ENCODE results near the gene TMEM98. TPM values are rescaled to one million over a fixed set of nuclear protein-coding genes. Genes with fewer than 3 reads are reported as not detected.
A peak's percentile ranks its signal among the peaks of the same experiment; 100 is the strongest.

TMEM98 gene
- total and polyA plus RNA-seq, 2 of the 4 experiments (the other 2 are of a cell fraction), result 173 to 195 TPM

DNA sequence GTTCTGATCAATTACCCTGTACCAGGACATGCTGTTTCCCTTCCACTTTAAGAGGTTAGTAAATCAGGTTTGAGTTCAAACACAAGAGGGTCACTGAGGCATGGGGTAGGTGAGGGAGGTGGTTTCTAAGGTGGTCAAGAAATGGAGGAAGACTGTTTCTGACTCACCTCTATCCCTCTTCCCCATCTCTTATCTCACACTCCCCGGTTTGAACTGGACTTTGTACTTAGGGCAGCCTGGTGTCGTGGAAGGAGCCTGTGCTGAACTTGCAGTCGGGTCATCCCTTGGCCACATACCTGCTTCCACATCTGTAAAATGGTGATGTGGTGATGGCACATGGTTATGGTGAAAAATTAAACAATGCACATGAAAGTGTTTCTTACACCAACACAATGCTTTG, 17.2 kb upstream of the TMEM98 start (continued):
- TF ChIP-seq RCOR1 (IDR thresholded peaks at IDR 0.05; ENCODE audit: insufficient replicate concordance, low read length) (no peak), SMC3 (IDR thresholded peaks at IDR 0.05; ENCODE audit: low read depth, low read length) (no peak)

DNA sequence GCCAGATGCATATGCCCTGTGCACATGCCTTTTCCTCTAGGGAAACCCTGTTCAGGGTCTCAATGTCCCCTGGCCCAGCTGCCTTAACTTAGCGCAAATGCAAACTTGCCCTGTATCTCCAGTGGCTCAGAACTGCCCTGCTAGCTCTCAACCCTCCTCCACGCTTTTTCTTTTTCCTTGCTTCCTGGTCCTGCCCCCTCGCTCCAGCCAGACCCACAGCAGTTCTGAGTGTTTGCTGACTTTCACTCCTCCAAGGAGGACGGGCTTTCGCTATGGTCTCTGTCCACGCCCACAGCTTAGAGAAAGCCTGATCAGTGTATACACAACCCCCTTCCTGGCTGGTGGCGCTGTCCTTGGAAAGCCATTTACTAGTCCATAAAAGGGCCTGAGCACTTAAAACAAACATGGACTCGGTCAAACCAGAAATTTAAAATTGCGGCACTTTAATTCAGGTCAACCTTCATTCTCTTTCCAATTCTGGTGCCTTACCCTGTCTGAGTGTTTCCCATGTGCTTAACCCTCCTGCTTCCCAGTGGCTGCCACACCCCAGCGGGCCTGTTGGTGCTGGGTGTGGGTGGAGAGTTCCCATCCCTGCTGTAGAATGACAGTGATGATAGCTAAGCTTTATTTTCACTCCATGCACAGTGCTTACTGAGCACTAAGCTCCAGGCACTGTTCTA, 15.6 kb upstream of the TMEM98 start:
- ChIA-PET CTCF (interaction anchor here (1.4 to 2.7 kb wide), 4 partner anchors 17 to 129 kb away, joined by 3 to 9 read pairs (median 6); partner anchors contain the start of gene MYO1D), POLR2A (ENCODE audit: unreplicated experiment) (no interaction called here)
- H3K4me1 ChIP-seq (ENCODE audit: control insufficient read depth, insufficient read depth, low read length), result peaks cover 2% of the 10 kb centered on the region; the same call in 1 of the 2 replicates
- no peak overlapping the region for H2AK9ac ChIP-seq (replicated peaks; ENCODE audit: low read depth, low read length, poor library complexity)
- no peak overlapping the region for H2BK20ac ChIP-seq (ENCODE audit: low read depth, low read length)
- no peaks in the 10 kb centered on the region for H3K79me1 ChIP-seq (ENCODE audit: low read depth in 1 of 2, low read length in 2 of 2)
- H3K4ac ChIP-seq (ENCODE audit: low read depth, low read length), result no peak overlapping the region; the same call in 1 of the 2 replicates
- peak overlapping the region; percentile 51 for H4K5ac ChIP-seq (ENCODE audit: low read depth, low read length)
- TF ChIP-seq, protein P1, sequence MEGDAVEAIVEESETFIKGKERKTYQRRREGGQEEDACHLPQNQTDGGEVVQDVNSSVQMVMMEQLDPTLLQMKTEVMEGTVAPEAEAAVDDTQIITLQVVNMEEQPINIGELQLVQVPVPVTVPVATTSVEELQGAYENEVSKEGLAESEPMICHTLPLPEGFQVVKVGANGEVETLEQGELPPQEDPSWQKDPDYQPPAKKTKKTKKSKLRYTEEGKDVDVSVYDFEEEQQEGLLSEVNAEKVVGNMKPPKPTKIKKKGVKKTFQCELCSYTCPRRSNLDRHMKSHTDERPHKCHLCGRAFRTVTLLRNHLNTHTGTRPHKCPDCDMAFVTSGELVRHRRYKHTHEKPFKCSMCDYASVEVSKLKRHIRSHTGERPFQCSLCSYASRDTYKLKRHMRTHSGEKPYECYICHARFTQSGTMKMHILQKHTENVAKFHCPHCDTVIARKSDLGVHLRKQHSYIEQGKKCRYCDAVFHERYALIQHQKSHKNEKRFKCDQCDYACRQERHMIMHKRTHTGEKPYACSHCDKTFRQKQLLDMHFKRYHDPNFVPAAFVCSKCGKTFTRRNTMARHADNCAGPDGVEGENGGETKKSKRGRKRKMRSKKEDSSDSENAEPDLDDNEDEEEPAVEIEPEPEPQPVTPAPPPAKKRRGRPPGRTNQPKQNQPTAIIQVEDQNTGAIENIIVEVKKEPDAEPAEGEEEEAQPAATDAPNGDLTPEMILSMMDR (conservative IDR thresholded peaks at IDR 0.05; ENCODE audit: low read depth, low read length), result peak; percentile 20; the same call in 1 of the 2 replicates
- TF ChIP-seq FOS (IDR thresholded peaks at IDR 0.05; ENCODE audit: low read depth, low read length) (no peak), POLR2A (IDR thresholded peaks at IDR 0.05; ENCODE audit: low read depth, low read length) (no peak), MXI1 (IDR thresholded peaks at IDR 0.05; ENCODE audit: borderline replicate concordance, low read depth, low read length) (0 out of 2 replicates have a peak, but pooled peaks have one; percentile 21), CEBPB (IDR thresholded peaks at IDR 0.05; ENCODE audit: low read depth, low read length) (no peak), RFX5 (IDR thresholded peaks at IDR 0.05; ENCODE audit: low read depth, low read length) (no peak)
- in situ Hi-C loops (cut with MboI; ENCODE audit: low sequenced_read_pairs) (loop anchor here (25.0 kb wide), 1 partner anchor 125 kb away; no protein-coding TSS in a partner anchor), dilution Hi-C loops (cut with HindIII; ENCODE audit: low sequenced_read_pairs, unreplicated experiment) (no loop called here), intact Hi-C loops (cut with micrococcal nuclease) (no loop called here)
- peak; percentile 76 for DNase-seq
- 0% methylated on average over 3 of the region's 10 CpGs; no CpG with 5 or more reads in 1 of the 2 experiments for WGBS, 2 experiments (ENCODE audit: extremely low coverage in 2 of 2, insufficient read length in 1 of 2)
- H3K9me1 ChIP-seq (ENCODE audit: insufficient read depth, low read length), result no peaks in the 10 kb centered on the region; the same call in 1 of the 2 replicates
- no TSS peak for BruUV-seq (replicated peaks)
- H4K20me1 ChIP-seq (ENCODE audit: insufficient read depth, low read length), result no peaks in the 10 kb centered on the region
- peak overlapping the region; percentile 19; the same call in 1 of the 3 replicates for H2BK15ac ChIP-seq (ENCODE audit: low read depth, low read length)
- no peak overlapping the region for H3K23ac ChIP-seq (ENCODE audit: low read depth, low read length)
- peak overlapping the region; percentile 39 for H3K9ac ChIP-seq (ENCODE audit: low read depth, low read length)
- peaks cover 5% of the 10 kb centered on the region; the same call in 1 of the 2 replicates for H3K27me3 ChIP-seq (ENCODE audit: control insufficient read depth, insufficient read depth, low read length)
- H4K8ac ChIP-seq (ENCODE audit: low read depth in 2 of 2, low read length in 2 of 2), result peak overlapping the region; percentile 40 to 73
- peak overlapping the region; percentile 17 for H3K18ac ChIP-seq (ENCODE audit: low read depth, low read length)
- no peak overlapping the region; the same call in 1 of the 2 replicates for H3K56ac ChIP-seq (ENCODE audit: extremely low read depth, insufficient read depth, low read length)
- H2BK120ac ChIP-seq (ENCODE audit: low read depth, low read length), result 0 out of 2 replicates have a peak overlapping the region, but pooled peaks have one; percentile 24
- H3K36me3 ChIP-seq (ENCODE audit: control insufficient read depth, insufficient read depth, low read length), result no peaks in the 10 kb centered on the region
- ATAC-seq (ENCODE audit: low read depth), result peak; percentile 98
- no peak overlapping the region for H3K4me3 ChIP-seq (ENCODE audit: insufficient read depth, low read depth, low read length)
- H2BK5ac ChIP-seq (ENCODE audit: low read depth, low read length, poor library complexity, severe bottlenecking), result no peak overlapping the region
- H2AK5ac ChIP-seq (ENCODE audit: low read depth, low read length), result no peak overlapping the region
- H3K27ac ChIP-seq (ENCODE audit: insufficient read depth, low read length), result peak overlapping the region; percentile 20; the same call in 1 of the 2 replicates
- H3K9me3 ChIP-seq (ENCODE audit: control insufficient read depth, insufficient read depth, low read length), result no peaks in the 10 kb centered on the region
- H4K91ac ChIP-seq (ENCODE audit: insufficient read depth, low read depth, low read length), result no peak overlapping the region; the same call in 1 of the 2 replicates
- H3K14ac ChIP-seq (replicated peaks; ENCODE audit: low read depth, low read length), result 0 out of 2 replicates have a peak overlapping the region, but pooled peaks have one; percentile 16
- H3K4me2 ChIP-seq (ENCODE audit: low read depth, low read length), result peak overlapping the region; percentile 74
- peak overlapping the region; percentile 66 for H2AFZ ChIP-seq (replicated peaks; ENCODE audit: low read length, poor library complexity)

Data from IMR-90 (cell line).